Hypothalamus (tissue), 51 donors: ENCODE results near the gene MAML2.

Source experiments
- DNase-seq, 51 donors: peaks; one replicate each; lab custom pipeline; 2025; lab: John Stamatoyannopoulos, UW

The MAML2 gene

GRCh38 chr11:96339706-96340554 lies 3.1 kb downstream of the MAML2 start:
- DNase-seq = peak in 20 of 51 donors; percentile 9 to 72 (median 32)

GRCh38 chr11:96338910-96339705 lies 3.9 kb downstream of the MAML2 start:
- peak in 46 of 51 donors; percentile 9 to 90 (median 53) for DNase-seq

- DNase-seq = peak in 13 of 51 donors; percentile 2 to 35 (median 18)
Observed at GRCh38 chr11:96337541-96338431, 5.2 kb downstream of the MAML2 start.

GRCh38 chr11:96335388-96335787 lies 7.6 kb downstream of the MAML2 start:
- DNase-seq = no peak

GRCh38 chr11:96334219-96334618 lies 8.8 kb downstream of the MAML2 start:
- no peak for DNase-seq

GRCh38 chr11:96333191-96333719 lies 9.7 kb downstream of the MAML2 start:
- DNase-seq = no peak

GRCh38 chr11:96332126-96332771 lies 10.7 kb downstream of the MAML2 start:
- no peak for DNase-seq

GRCh38 chr11:96331699-96332116 lies 11.3 kb downstream of the MAML2 start:
- DNase-seq = no peak

GRCh38 chr11:96330511-96330859 lies 12.5 kb downstream of the MAML2 start:
- no peak for DNase-seq

- DNase-seq = no peak
Observed at GRCh38 chr11:96329855-96330510, 13.0 kb downstream of the MAML2 start.

- no peak for DNase-seq
Observed at GRCh38 chr11:96329419-96329818, 13.6 kb downstream of the MAML2 start.

- DNase-seq = no peak
Observed at GRCh38 chr11:96328395-96329010, 14.5 kb downstream of the MAML2 start.

GRCh38 chr11:96326959-96327358 lies 16.0 kb downstream of the MAML2 start:
- DNase-seq = no peak

- DNase-seq = no peak
Observed at GRCh38 chr11:96324912-96325311, 18.1 kb downstream of the MAML2 start.

GRCh38 chr11:96323642-96323985 lies 19.4 kb downstream of the MAML2 start:
- no peak for DNase-seq

GRCh38 chr11:96322775-96323641 lies 20.0 kb downstream of the MAML2 start:
- DNase-seq = no peak

- no peak for DNase-seq
Observed at GRCh38 chr11:96321091-96321490, 21.9 kb downstream of the MAML2 start.
